B cell (primary cell): ENCODE measurements around the gene SERPINA10. TPM values are rescaled to one million over a fixed set of nuclear protein-coding genes. Genes with fewer than 3 reads are reported as not detected.
"Not testable (repeated sequence)": the region's sequence is repeated elsewhere in the genome, so short reads cannot be mapped to it uniquely, and the experiment has no call there.

Experiments used
- ATAC-seq: fragments of 200-7000 bp; cut with Tn5 transposase; one replicate; pipeline ENCODE4 v1.10.0; 2021; ENCODE audit warnings: low read depth, mild to moderate bottlenecking, moderate number of reproducible peaks, moderate library complexity
- CTCF ChIA-PET: fragments of 350-600 bp; sonication (Branson Sonifier 250); formaldehyde crosslinking; loops from one replicate; lab custom pipeline; 2021; ENCODE audit warnings: antibody characterized with exemption, inconsistent platforms; lab: Charles Lee
- POLR2A ChIA-PET: fragments of 350-600 bp; sonication (Branson Sonifier 250); formaldehyde crosslinking; loops from one replicate; lab custom pipeline; 2021; ENCODE audit warnings: antibody characterized with exemption; lab: Charles Lee
- DNase-seq: peaks from one replicate; pipeline ENCODE4 v3.0.0; 2013
- H2AFZ ChIP-seq: 2 replicates; pipeline ENCODE4 v1.6.1; 2012; ENCODE audit warnings: mild to moderate bottlenecking, low read depth, low read length; ENCODE audit not compliant: insufficient read depth, poor library complexity, severe bottlenecking
- H3K27ac ChIP-seq, 2 donors: 1 replicate in 1 of 2; 2 replicates in 1 of 2; pipeline ENCODE4 v1.5.1; 2012 to 2013; ENCODE audit warnings: low read length in 2 of 2, mild to moderate bottlenecking in 2 of 2, moderate library complexity in 1 of 2
- H3K27me3 ChIP-seq, 4 experiments: fragments of 200-600 bp in 1 of 4; sonication (generic) in 1 of 4; replicated peaks in 1 of 4; 1 replicate in 2 of 4; 2 replicates in 2 of 4; pipeline versions ENCODE4 v1.6.1 to v1.7.0; 2013 to 2016; ENCODE audit warnings: low read length in 3 of 4, mild to moderate bottlenecking in 2 of 4, mixed read lengths in 1 of 4, moderate library complexity in 1 of 4; ENCODE audit not compliant: insufficient read depth in 4 of 4, control insufficient read depth in 3 of 4; ENCODE audit errors: control extremely low read depth in 1 of 4
- H3K36me3 ChIP-seq, 2 experiments: replicated peaks in 1 of 2; 1 replicate in 1 of 2; 2 replicates in 1 of 2; pipeline versions ENCODE4 v1.6.1 to v1.7.1; 2013; ENCODE audit warnings: low read length in 1 of 2; ENCODE audit not compliant: insufficient read depth in 2 of 2, control insufficient read depth in 1 of 2; ENCODE audit errors: control extremely low read depth in 1 of 2, extremely low read depth in 1 of 2
- H3K4me1 ChIP-seq, 2 donors: fragments of 200-600 bp in 1 of 2; sonication (generic) in 1 of 2; 1 replicate in 1 of 2; 2 replicates in 1 of 2; pipeline versions ENCODE4 v1.5.1 to v1.6.1; 2013 to 2017; ENCODE audit warnings: low read length in 2 of 2; ENCODE audit not compliant: control insufficient read depth in 2 of 2, insufficient read depth in 2 of 2
- H3K4me2 ChIP-seq: replicated peaks from 2 replicates; pipeline ENCODE3; 2012; ENCODE audit warnings: mild to moderate bottlenecking, low read depth, low read length; ENCODE audit not compliant: poor library complexity, severe bottlenecking
- H3K4me3 ChIP-seq, 5 experiments: fragments of 200-600 bp in 1 of 5; sonication (generic) in 1 of 5; 1 replicate in 3 of 5; 2 replicates in 2 of 5; pipeline versions ENCODE4 v1.5.1 to v1.7.0; 2011 to 2016; ENCODE audit warnings: low read length in 4 of 5, mild to moderate bottlenecking in 4 of 5, low read depth in 2 of 5, control low read depth in 1 of 5, moderate library complexity in 1 of 5; ENCODE audit not compliant: insufficient read depth in 1 of 5; ENCODE audit errors: control extremely low read depth in 1 of 5, extremely low read depth in 1 of 5
- H3K79me2 ChIP-seq: fragments of 200-600 bp; sonication (generic); one replicate; pipeline ENCODE4 v1.6.0; 2016; ENCODE audit warnings: low read length; ENCODE audit not compliant: control insufficient read depth, insufficient read depth
- H3K9ac ChIP-seq: fragments of 200-600 bp; sonication (generic); 2 replicates; pipeline ENCODE4 v1.6.1; 2017; ENCODE audit warnings: mild to moderate bottlenecking, low read length, moderate library complexity
- H3K9me3 ChIP-seq, 3 donors: one replicate each; pipeline versions ENCODE4 v1.6.1 to v1.7.1; 2013; ENCODE audit warnings: low read length in 2 of 3; ENCODE audit not compliant: control insufficient read depth in 2 of 3, insufficient read depth in 1 of 3; ENCODE audit errors: control extremely low read depth in 1 of 3
- H4K20me1 ChIP-seq: 2 replicates; pipeline ENCODE4 v1.6.0; 2012; ENCODE audit warnings: mild to moderate bottlenecking, low read length; ENCODE audit not compliant: insufficient read depth, control insufficient read depth, poor library complexity, severe bottlenecking
- H3K27ac Mint-ChIP-seq: one replicate; pipeline ENCODE4 v1.8.0; 2021; ENCODE audit warnings: mixed read lengths
- H3K27me3 Mint-ChIP-seq: one replicate; pipeline ENCODE4 v1.8.0; 2021; ENCODE audit warnings: mixed read lengths
- H3K4me1 Mint-ChIP-seq: one replicate; pipeline ENCODE4 v1.8.0; 2021; ENCODE audit warnings: mixed read lengths
- H3K4me3 Mint-ChIP-seq: one replicate; pipeline ENCODE4 v1.8.0; 2021; ENCODE audit warnings: mixed read lengths
- H3K9me3 Mint-ChIP-seq: one replicate; pipeline ENCODE4 v1.8.0; 2022; ENCODE audit warnings: mixed read lengths; ENCODE audit not compliant: insufficient read depth
- EZH2 ChIP-seq: IDR thresholded peaks from 2 replicates; pipeline ENCODE4 v1.6.1; 2012; ENCODE audit warnings: borderline replicate concordance, low read depth, mild to moderate bottlenecking, moderate library complexity, low read length; ENCODE audit not compliant: insufficient read depth, poor library complexity, severe bottlenecking
- WGBS: methylation state at CpG from one replicate; pipeline ENCODE4 v1.1.5; 2013; ENCODE audit warnings: missing lambda C conversion rate; ENCODE audit not compliant: insufficient coverage; 5-methylcytosine and 5-hydroxymethylcytosine counted together
- intact Hi-C: fragments of 100-400 bp; cut with micrococcal nuclease; formaldehyde crosslinking; loops from one replicate; pipeline ENCODE4 v1.10.0; 2022
- polyA plus RNA-seq: library from polyadenylated mRNA; depleted of rRNA; stranded (reverse); fragments of >200 nt; gene quantifications from 2 replicates; pipeline ENCODE4 v1.2.3, GENCODE V29; 2012
- total RNA-seq, 2 donors: library from RNA; stranded (reverse); fragments of 120-200 nt in 1 of 2; gene quantifications; 1 replicate in 1 of 2; 2 replicates in 1 of 2; pipeline versions ENCODE4 v1.2.3 to v1.2.4, GENCODE V29; 2013 to 2022
- TF ChIP-seq, protein P1 (sequence below): fragments of 200-600 bp; IDR thresholded peaks from one replicate; pipeline ENCODE4 v1.8.0; 2022; ENCODE audit warnings: antibody characterized with exemption, mild to moderate bottlenecking

SERPINA10 gene
- total and polyA plus RNA-seq, 2 donors (not counting 1 experiment from before 2014, with no cell fraction given) = not detected

DNA sequence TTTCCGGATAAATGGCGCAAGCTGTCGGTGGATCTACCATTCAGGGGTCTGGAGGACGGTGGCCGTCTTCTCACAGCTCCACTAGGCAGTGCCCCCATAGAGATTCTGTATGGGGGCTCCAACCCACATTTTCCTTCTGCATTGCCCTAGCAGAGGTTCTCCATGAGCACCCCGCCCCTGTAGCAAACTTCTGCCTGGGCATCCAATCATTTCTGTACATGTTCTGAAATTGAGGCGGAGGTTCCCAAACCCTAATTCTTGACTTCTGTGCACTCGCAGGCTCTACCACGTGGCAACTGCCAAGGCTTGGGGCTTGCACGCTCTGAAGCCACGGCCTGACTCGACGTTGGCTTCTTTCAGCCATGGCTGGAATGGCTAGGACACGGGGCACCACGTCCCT is 5.1 kb upstream of the SERPINA10 start:
- Mint-ChIP-seq H3K9me3 (no peaks in the 10 kb centered on the region), H3K4me3 (no peak overlapping the region), H3K27me3 (no peaks in the 10 kb centered on the region), H3K27ac (no peak overlapping the region), H3K4me1 (no peaks in the 10 kb centered on the region)
- intact Hi-C loops = no loop called here
- ChIA-PET POLR2A (no interaction called here), CTCF (no interaction called here)
- TF ChIP-seq, protein P1, sequence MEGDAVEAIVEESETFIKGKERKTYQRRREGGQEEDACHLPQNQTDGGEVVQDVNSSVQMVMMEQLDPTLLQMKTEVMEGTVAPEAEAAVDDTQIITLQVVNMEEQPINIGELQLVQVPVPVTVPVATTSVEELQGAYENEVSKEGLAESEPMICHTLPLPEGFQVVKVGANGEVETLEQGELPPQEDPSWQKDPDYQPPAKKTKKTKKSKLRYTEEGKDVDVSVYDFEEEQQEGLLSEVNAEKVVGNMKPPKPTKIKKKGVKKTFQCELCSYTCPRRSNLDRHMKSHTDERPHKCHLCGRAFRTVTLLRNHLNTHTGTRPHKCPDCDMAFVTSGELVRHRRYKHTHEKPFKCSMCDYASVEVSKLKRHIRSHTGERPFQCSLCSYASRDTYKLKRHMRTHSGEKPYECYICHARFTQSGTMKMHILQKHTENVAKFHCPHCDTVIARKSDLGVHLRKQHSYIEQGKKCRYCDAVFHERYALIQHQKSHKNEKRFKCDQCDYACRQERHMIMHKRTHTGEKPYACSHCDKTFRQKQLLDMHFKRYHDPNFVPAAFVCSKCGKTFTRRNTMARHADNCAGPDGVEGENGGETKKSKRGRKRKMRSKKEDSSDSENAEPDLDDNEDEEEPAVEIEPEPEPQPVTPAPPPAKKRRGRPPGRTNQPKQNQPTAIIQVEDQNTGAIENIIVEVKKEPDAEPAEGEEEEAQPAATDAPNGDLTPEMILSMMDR = no peak
- TF ChIP-seq EZH2 = no peak
- Histone ChIP-seq H3K9ac (no peak overlapping the region), H3K79me2 (no peaks in the 10 kb centered on the region), H3K4me2 (no peak overlapping the region), H2AFZ (no peak overlapping the region), H3K27ac (no peak overlapping the region), H4K20me1 (no peaks in the 10 kb centered on the region), H3K9me3 (peaks cover 0 to 8% (median 0%) of the 10 kb centered on the region in 3 donors), H3K27me3 (no peaks in the 10 kb centered on the region), H3K4me3 (no peak overlapping the region), H3K4me1 (no peaks in the 10 kb centered on the region), H3K36me3 (no peaks in the 10 kb centered on the region)
- 94% methylated on average over 15 of the region's 15 CpGs for WGBS
- ATAC-seq (no peak), DNase-seq (no peak)

- CTCF ChIA-PET, H3K27ac ChIP-seq, H3K9me3 Mint-ChIP-seq, H3K4me3 ChIP-seq, intact Hi-C loops, DNase-seq, H3K36me3 ChIP-seq, H4K20me1 ChIP-seq, H3K27me3 Mint-ChIP-seq, H3K79me2 ChIP-seq, H3K9ac ChIP-seq, H2AFZ ChIP-seq, H3K4me1 ChIP-seq, H3K27ac Mint-ChIP-seq, POLR2A ChIA-PET, H3K4me1 Mint-ChIP-seq, H3K4me3 Mint-ChIP-seq, H3K27me3 ChIP-seq, ATAC-seq, H3K4me2 ChIP-seq: not testable (repeated sequence)
- no CpG with 5 or more reads among the region's 4 CpGs for WGBS
- peaks cover 0 to 13% (median 0%) of the 10 kb centered on the region in 3 donors for H3K9me3 ChIP-seq
Observed at GRCh38 chr14:94296181-94296545, 3.1 kb upstream of the SERPINA10 start.
